Epithelial cell of prostate (primary cell): Measurements from ENCODE around the gene TCHP.
"Not testable (repeated sequence)": the region's sequence is repeated elsewhere in the genome, so short reads cannot be mapped to it uniquely, and the experiment has no call there.

Experiments used
- DNase-seq: peaks from one replicate; pipeline ENCODE4 v3.0.0-alpha.2; 2011; ENCODE audit warnings: low read depth, low spot score
- H3K27ac ChIP-seq: fragments of 450-650 bp; 2 replicates; pipeline ENCODE4 v1.5.1; 2017; ENCODE audit warnings: mild to moderate bottlenecking

Gene TCHP

DNA sequence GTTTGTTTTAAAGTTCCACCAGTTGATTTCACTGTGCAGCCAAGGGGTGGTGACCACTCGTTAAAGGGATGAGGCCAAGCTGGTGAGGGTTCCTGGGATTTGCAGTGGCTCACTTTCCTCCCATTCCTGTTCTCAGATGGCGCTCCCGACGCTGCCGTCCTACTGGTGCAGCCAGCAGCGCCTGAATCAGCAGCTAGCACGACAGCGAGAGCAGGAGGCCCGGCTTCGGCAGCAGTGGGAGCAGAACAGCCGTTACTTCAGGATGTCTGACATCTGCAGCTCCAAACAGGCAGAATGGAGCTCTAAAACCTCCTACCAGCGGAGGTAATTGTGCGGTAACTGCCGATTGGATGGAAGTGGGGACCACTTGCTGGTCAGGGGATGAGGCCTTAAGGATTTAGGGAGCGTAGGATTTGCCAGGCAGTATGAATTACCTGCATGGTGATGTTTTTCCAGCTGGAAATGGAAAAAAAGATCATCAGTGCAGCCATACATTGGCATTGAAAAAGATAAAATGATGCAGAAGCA, 2.9 kb downstream of the TCHP start:
- no peak overlapping the region for H3K27ac ChIP-seq
- no peak for DNase-seq

DNA sequence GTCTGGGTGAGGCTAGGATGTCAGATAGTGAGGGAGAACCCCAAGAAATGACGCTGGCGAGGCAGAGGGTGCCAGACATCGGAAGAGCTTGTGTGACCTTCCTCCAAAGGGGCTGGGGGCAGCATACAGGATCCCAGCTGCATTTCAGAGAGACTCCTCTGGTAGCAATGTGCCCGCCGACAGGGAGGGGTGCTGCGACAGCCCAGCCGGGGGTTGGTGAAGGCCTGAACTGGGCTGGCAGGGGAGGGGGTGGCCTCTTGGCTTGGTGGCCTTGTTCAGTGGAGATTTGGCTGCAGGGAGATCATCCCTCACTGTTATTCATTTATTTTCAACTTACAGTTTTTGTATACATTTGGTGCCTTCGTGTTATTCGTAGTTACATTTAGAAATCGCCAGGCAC, 5.2 kb downstream of the TCHP start:
- no peak for DNase-seq
- H3K27ac ChIP-seq = no peak overlapping the region

DNA sequence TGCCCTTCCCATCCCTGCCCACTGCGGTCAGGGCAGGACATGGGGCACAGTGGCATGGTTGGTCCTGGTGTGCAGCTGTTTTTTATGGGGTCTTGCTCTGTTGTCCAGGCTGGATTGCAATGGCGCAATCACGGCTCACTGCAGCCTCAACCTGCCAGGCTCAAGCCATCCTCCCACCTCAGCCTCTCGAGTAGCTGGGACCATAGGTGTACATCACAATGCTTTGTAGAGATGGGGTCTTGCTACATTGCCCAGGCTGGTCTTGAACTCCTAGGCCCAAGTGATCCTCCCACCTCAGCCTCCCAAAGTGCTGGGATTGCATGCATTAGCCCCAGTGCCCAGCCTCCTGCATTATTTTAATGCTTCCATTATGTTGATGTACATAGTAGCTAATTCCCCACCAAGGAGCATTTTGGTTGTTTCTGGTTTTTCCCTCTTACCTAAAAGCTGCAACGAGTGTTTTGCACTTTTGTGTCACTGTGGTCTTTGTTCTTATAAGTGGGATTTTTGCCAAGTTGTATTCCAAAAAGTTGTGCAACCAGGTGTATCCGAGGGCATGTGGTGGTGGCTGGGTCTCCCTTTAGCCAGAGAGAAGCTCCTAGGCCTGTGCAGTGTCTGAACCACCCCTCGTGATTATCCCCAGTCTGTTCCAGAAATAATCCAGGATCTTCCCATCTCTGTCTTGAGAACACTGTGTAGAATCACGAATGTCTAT, 10.3 kb downstream of the TCHP start:
- no peak overlapping the region for H3K27ac ChIP-seq

DNA sequence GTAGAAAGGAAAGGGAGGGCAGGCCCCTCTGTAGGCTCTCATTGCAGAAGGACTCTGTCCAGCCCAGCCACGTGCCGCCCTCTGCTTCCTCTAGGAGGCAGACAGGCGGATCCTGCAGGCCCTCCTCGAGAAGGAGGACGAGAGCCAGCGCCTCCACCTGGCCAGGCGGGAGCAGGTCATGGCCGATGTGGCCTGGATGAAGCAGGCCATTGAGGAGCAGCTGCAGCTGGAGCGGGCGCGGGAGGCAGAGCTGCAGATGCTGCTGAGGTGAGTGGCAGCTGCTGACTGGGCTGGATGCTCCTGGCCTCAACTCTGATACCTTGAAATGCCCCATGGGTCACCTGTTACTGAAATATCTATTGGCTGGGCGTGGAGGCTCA, 10.9 kb downstream of the TCHP start:
- no peak overlapping the region for H3K27ac ChIP-seq
- no peak for DNase-seq

More for the DNA sequence above, 10.3 kb downstream of the TCHP start:
- no peak for DNase-seq

DNA sequence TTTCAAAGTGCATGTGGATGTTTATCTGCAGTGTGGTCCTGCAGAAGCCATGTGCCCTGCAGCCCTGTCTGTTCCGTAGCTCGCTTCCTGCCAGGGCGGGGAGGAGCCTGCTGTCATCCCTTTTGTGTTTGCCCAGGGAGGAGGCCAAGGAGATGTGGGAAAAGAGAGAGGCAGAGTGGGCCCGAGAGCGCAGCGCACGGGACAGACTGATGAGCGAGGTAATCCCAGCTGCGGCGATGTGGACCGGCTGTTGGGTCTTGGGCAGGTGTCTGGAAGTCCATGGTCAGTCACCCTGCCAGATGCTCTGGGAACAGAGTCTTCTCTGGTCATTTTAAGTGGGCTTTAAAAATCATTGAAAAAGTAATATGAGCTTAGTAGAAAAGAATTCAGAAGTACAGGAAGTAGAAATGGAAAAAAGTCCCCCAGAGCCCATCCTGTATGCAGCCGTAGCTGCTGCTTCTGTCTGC, 12.8 kb downstream of the TCHP start:
- DNase-seq = no peak
- H3K27ac ChIP-seq = no peak overlapping the region

DNA sequence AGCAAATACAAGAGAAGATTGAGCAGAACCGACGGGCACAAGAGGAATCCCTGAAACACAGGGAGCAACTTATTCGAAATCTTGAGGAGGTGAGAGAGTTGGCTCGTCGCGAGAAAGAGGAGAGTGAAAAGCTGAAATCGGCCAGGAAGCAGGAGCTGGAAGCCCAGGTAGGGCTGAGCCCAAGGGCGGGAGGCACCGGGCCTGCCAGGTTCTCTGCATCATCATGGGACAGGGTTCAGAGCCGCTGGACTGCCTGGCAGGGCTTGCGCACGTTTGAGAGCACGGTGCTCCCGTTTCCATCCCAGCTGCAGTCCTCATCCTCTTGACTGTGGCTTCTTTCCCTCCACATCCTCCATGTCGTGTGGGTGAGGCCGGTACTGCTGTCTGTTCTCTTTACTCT, 14.4 kb downstream of the TCHP start:
- no peak for DNase-seq
- no peak overlapping the region for H3K27ac ChIP-seq

DNA sequence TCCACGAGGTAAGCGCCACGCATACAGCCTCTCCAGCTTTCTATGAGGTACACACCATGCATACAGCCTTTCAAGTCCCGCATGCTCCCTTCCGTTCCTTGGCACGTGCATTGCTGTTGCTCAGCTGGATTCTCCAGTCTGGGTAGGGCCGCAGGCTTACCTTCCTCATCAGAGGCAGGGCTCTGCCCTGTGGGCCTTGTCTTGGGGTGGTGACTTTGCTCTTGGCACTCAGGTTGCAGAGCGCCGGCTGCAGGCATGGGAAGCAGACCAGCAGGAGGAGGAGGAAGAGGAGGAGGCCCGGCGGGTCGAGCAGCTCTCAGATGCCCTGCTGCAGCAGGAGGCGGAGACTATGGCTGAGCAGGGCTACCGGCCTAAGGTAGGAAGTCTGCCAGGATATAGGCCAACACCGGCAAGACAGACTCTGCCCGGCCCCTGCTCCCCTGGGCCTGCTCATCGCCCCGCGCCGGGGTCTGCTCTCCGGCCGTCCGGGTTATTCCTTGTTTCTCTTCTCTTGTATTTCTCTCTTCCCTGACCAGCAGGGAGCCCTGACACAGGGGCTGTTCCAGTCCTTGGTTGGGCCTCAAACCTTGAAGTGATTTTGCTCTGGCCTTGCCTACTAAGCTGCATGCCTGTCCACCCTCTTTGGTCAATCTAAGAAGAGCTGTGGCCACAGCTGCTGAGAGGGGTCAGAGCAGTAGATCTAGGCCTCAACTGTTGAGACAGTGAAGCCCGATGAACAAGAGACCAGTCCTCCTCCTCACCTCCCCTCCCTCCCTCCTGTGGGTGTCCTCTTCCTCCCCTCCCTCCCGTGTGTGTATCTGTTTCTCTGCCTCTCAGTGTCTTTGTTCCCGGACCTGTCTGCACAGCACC, 15.3 kb downstream of the TCHP start:
- no peak overlapping the region for H3K27ac ChIP-seq

DNA sequence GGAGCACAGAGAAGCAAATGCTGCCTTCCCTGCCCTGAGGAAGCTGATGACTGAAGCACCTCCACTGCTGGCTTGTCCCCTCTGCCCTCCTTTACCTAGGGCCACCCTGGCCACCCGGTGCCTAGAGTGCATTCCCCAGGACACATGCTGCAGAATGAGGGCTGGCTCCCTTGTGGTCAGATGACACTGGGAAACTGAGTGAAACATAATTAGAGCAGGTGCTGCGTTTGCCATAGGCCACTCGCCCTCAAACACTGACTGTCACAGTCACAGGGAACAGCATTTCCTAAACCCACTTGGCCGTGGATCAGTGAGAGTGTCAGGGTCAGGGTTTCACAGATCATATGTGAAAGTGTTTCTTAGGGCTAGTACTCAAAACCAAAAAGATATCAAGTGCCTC, 16.0 kb downstream of the TCHP start:
- no peak for DNase-seq
- no peak overlapping the region for H3K27ac ChIP-seq

More for the DNA sequence above, 15.3 kb downstream of the TCHP start:
- DNase-seq = peak; percentile 31

DNA sequence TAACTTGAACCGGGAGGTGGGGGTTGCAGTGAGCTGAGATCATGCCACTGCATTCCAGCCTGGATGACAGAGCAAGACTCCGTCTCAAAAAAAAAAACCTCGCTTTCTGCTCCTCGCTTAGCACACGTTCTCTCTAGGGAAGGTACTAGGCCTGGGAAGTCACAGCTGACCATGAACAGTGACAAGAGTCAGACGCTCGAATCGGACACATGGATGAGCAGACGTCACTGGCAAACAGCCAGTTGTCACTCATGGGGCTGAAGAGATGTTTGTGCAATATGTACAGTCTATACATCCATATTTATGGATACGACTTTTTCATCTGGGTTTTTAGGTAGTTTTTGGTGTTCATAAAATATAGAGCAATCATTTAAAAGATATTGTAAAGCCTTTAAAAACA, 19.4 kb downstream of the TCHP start:
- H3K27ac ChIP-seq = no peak overlapping the region
- DNase-seq = no peak

DNA sequence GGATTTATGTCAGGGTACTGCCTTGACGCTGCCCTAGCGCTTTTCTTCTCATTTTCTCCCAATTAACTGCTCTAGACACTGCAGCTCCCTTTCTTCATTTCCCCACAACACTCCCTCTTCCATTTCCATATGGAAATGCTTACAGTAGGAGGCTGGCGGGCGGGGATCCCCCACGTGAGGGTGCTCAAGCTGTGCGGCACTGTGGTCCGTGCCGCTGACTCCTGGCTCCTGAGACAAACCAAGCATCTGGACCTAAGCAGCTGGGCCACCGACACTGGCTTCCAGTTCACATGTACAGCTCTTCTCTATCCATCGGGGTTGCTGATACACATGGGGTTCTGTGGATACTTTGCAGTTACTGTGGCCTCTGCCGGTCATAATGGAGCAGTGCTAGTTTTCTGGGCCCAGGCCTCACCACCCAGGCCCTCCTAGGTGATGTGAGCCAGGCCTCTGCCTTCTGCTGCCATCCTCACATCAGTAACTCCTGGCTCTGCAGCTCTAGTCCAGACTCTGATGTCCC, 20.2 kb downstream of the TCHP start:
- no peak for DNase-seq
- no peak overlapping the region for H3K27ac ChIP-seq

DNA sequence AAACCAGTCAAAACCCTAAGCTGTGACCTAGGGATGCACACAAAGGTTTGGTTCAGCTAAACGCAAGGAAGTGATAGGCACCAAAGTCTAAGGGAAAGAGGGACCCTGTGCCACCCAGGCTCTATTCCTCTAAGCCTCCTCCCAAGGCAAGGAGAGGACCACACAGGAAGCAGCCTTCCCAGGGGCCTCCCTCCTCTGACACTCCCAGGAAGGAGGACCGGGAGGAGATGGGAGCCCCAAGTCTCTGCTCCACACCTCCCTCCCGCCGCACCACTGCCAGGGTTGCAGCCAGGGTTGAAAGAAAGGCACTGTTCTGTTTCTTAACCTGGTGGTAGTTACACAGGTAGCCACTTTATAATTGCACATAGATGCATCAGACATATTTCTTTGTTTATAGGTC, 21.9 kb downstream of the TCHP start:
- no peak for DNase-seq

DNA sequence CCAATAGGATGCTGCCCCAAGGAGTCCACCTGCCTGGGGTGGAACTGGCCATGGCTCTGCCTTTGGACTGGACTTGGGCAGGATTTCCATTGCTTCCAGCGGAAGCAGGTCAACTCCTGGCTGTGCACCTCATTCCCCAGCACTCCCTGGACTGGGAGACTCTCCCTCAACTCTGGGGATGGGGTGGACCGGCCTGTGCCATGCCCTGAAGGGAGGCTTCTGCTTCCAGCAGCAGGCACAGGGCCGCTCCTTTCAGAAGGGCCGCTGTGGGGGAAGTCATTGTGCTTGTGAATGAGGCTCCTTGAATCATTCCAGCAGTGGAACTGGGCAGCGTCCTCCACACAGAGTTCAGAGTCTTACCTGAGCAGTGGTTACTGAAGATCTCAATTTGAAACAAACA, 23.0 kb downstream of the TCHP start:
- no peak overlapping the region for H3K27ac ChIP-seq
- DNase-seq = no peak

More for the DNA sequence above, 21.9 kb downstream of the TCHP start:
- H3K27ac ChIP-seq = no peak overlapping the region

DNA sequence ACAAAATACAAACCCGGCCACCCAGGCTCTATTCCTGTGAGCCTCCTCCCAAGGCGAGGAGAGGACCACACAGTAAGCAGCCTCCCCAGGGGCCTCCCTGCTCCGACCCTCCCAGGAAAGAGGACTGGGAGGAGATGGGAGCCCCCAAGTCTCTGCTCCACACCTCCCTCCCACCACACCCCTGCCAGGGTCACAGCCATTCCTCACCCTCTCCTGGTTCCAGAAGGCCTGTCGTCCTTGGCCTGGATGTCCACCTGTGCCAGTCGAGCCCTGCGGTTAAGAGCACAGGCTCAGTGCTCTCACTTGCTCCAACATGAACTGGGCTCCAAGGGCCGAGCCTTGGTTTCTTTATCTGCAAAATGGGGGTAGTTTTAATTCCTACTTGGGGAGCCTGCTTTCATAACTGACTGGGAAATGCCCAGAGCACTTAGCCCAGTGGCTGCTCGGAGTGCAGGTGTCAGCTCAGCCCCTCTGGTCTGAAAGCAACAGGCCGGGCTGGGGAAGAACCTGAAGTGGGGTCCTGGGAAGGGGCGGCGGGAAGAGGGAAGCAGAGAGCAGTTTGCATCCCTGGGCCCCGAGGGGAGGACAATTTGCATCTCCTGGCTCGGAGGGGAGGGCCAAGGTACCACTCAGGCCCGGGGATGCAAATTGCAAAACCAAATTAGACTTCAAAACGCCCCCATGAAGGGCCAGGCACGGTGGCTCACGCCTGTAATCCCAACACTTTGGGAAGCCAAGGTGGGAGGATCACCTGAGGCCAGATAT, 23.6 kb downstream of the TCHP start:
- no peak overlapping the region for H3K27ac ChIP-seq
- no peak for DNase-seq

DNA sequence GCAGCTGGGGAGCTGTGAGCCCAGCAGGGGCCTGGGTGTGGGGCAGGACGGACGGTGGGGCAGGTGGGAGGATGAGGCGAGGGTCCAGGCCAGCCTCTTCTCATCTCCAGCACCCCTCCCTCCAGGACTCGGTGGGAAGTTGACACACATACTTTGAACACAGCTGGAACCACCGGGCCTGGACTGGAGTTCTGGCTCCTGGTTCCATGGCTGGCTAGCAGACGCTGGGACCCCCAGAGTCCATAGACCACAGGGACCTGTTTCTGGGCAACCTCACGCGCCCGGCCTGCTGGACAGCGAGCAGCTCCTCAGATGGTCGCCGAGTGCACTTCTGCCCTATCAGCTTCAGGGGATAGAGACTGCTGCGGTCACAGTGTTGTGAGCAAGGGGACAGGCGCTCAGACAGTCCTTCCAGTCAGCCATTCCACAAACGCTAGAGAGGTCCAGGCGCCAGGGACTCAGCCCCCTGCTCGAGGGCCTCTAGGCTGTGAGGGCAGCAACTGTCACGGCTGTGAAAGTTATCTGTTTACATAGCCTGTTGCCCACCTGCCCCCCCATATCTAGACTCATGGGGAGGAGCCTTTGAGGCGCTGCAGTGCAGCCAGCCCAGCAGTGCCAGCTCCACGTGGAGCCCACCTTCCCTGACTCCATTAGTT, 25.2 kb downstream of the TCHP start:
- no peak for DNase-seq
- no peak overlapping the region for H3K27ac ChIP-seq

DNA sequence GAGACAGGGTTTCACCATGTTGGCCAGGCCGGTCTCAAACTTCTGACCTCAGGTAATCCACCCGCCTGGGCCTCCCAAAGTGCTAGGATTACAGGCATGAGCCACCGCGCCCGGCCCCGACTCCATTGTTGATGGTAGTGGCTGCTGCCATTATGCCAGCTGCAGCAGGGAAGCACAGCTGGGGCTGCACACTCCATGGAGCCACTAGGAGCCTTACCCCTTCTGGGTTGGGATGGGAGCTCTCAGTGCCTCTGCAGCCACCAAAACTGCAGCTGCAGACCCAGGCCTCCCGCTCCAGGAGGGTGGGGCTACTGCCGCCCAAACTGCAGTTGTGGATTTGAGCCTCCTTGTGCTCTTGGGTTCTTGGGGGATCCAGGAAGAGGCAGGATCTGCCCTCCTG, 25.9 kb downstream of the TCHP start:
- H3K27ac ChIP-seq = no peak overlapping the region
- no peak for DNase-seq

DNA sequence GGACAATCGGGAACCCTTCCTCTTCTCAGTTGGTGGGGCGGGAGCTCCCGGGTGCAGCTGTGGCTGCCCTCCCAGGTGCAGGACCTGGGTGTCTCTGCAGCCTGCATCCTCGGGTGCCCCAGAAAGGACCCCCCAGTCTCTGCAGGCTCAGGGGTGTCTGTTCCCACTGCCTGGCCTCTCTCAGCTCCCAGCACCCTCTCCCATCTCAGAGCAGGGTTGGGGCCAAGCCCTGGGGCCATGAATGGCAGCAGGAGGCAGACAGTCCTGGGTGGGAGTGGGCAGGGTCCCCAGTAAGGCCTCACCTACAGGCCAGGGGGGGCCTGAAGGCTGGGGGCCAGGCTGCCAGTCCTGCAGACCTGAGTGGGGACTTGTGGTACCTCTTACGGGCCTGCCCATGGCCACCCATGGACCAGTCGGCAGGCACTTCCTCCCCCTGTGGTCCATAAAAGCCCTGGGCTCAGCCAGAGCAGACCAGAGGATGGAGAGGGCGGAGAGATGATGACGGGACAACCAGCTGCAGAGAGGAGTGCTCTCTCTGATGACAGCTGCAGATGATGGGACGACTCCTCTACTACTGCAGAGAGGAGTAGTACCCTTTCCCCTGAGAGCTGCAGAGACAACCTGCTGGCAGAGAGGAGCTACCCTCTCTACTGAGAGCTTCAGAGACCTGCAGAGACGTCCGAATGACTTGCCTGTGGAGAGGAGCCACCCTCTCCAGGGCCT, 26.6 kb downstream of the TCHP start:
- H3K27ac ChIP-seq = no peak overlapping the region
- DNase-seq = no peak

DNA sequence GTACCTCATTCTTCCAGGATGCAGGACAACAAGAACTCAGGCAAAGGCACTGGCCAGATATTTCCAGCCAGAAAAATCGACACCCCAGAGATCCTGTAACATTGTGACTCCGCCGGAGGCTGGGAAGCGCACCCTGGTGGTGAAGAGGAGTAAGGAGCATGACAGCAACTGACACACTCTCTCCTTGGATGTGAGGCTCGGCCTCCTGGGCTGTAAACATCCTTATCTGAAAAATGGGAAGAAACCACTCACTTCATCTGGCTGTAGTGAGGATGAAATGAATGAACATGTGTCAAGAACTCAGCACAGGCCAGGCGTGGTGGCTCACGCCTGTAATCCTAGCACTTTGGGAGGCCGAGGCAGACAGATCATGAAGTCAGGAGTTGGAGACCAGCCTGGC, 27.5 kb downstream of the TCHP start:
- no peak for DNase-seq
- H3K27ac ChIP-seq = no peak overlapping the region

DNA sequence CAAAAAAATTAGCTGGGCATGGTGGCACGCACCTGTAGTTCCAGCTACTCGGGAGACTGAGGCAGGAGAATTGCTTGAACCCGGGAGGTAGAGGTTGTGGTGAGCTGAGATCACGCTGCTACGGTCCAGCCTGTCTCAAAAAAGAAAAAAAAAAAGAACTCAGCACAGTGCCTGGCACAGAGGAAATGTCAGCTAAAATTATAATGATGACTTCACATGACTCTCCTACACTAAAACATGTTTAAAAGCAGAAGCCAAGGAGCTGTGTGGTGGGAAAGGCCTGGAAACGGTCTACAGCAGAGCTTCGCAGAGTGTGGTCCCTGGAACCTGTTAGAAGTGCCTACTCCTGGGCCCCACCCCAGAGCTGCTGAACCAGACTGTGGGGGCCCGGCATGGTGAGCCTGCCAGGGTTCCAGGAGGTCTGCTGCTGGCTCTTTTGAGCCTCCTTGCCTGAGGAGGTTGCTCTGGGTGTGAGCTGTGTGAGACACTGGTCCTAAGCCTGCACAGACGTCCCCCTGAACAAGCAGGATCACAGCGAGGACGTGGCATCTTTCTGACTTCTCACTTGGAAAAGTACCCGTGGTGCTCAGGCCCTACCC, 28.1 kb downstream of the TCHP start:
- H3K27ac ChIP-seq = no peak overlapping the region
- no peak for DNase-seq

DNA sequence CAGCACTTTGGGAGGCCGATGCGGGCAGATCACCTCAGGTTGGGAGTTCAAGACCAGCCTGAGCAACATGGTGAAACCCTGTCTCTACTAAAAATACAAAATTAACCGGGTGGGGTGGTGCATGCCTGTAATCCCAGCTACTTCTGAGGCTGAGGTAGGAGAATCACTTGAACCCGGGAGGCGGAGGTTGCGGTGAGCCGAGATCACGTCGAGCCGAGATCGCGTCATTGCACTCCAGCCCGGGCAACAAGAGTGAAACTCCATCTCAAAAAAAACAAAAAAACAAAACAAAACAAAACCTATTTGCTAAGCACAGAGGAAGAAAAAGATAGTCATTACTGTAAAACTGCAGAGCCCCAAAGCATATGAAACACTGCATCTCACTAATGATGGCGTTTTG, 29.3 kb downstream of the TCHP start:
- not testable (repeated sequence) for DNase-seq

More for the DNA sequence above, 29.3 kb downstream of the TCHP start:
- H3K27ac ChIP-seq = not testable (repeated sequence)
